Activated CD8-positive, alpha-beta memory T cell treated with anti-CD3 and anti-CD28 coated beads, Interleukin-2, amount 50 U/mL, for 1 hour (primary cell): Measurements from ENCODE around the gene EPHB1.

Experiments used
- DNase-seq: peaks from one replicate; pipeline ENCODE4 v3.0.0-alpha.2; 2020; ENCODE audit errors: extremely low read depth

EPHB1 gene

GRCh38 chr3:134794950-134795745, at the start of gene EPHB1:
TSS of gene EPHB1 (plus strand) at chr3:134795260.
- no peak for DNase-seq

- DNase-seq, result no peak
Observed at GRCh38 chr3:134748698-134749097, 46.4 kb upstream of the EPHB1 start.

GRCh38 chr3:134749174-134749573, 45.9 kb upstream of the EPHB1 start:
- no peak for DNase-seq

GRCh38 chr3:134749802-134750553, 45.1 kb upstream of the EPHB1 start:
- no peak for DNase-seq

- no peak for DNase-seq
Observed at GRCh38 chr3:134751831-134752230, 43.2 kb upstream of the EPHB1 start.

- no peak for DNase-seq
Observed at GRCh38 chr3:134752761-134753461, 42.1 kb upstream of the EPHB1 start.

- DNase-seq, result no peak
Observed at GRCh38 chr3:134753999-134754742, 40.9 kb upstream of the EPHB1 start.

GRCh38 chr3:134754768-134755559, 40.1 kb upstream of the EPHB1 start:
- DNase-seq, result no peak

GRCh38 chr3:134755821-134756220, 39.2 kb upstream of the EPHB1 start:
- DNase-seq, result no peak

GRCh38 chr3:134757549-134758069, 37.5 kb upstream of the EPHB1 start:
- no peak for DNase-seq

- no peak for DNase-seq
Observed at GRCh38 chr3:134761213-134761612, 33.8 kb upstream of the EPHB1 start.

GRCh38 chr3:134762016-134762415, 33.0 kb upstream of the EPHB1 start:
- DNase-seq, result no peak

- no peak for DNase-seq
Observed at GRCh38 chr3:134765468-134765867, 29.6 kb upstream of the EPHB1 start.

- no peak for DNase-seq
Observed at GRCh38 chr3:134766290-134766689, 28.8 kb upstream of the EPHB1 start.

- DNase-seq, result no peak
Observed at GRCh38 chr3:134768116-134768515, 26.9 kb upstream of the EPHB1 start.

- DNase-seq, result no peak
Observed at GRCh38 chr3:134768837-134769236, 26.2 kb upstream of the EPHB1 start.

GRCh38 chr3:134769287-134769868, 25.7 kb upstream of the EPHB1 start:
- DNase-seq, result no peak

GRCh38 chr3:134772011-134772410, 23.0 kb upstream of the EPHB1 start:
- no peak for DNase-seq

- no peak for DNase-seq
Observed at GRCh38 chr3:134772591-134772990, 22.5 kb upstream of the EPHB1 start.

- DNase-seq, result no peak
Observed at GRCh38 chr3:134775831-134776230, 19.2 kb upstream of the EPHB1 start.
